Measurements from ENCODE around the gene USPL1. TPM values are rescaled to one million over a fixed set of nuclear protein-coding genes. Genes with fewer than 3 reads are reported as not detected.

USPL1 gene
- 10.8 to 15.3 TPM (median 12.3 TPM) in 5 replicates for total RNA-seq (2022; extraction: Qiagen RNA extraction)

GRCh38 chr13:30617315-30618185, at the start of gene USPL1:
TSS of gene USPL1 (plus strand) at chr13:30617920. CDS start at chr13:30621141, 3,221 bp downstream.

Other genes with a start within 250 kb of the USPL1 start
- not detected in 5 replicates for gene UBE2L5, start 195.4 kb upstream of the USPL1 start, total RNA-seq (2022; extraction: Qiagen RNA extraction)
- gene HMGB1, start 152.0 kb upstream of the USPL1 start, total RNA-seq (2022; extraction: Qiagen RNA extraction): 491 to 757 TPM (median 541 TPM) in 5 replicates
- gene ALOX5AP, start 117.6 kb downstream of the USPL1 start, total RNA-seq (2022; extraction: Qiagen RNA extraction): 3.7 to 5.2 TPM (median 3.9 TPM) in 5 replicates

All from A549 treated with CORT108297 at 1 μM for 4 hours (cell line).